Measurements from ENCODE around the gene PCDH9.

Gene PCDH9

DNA sequence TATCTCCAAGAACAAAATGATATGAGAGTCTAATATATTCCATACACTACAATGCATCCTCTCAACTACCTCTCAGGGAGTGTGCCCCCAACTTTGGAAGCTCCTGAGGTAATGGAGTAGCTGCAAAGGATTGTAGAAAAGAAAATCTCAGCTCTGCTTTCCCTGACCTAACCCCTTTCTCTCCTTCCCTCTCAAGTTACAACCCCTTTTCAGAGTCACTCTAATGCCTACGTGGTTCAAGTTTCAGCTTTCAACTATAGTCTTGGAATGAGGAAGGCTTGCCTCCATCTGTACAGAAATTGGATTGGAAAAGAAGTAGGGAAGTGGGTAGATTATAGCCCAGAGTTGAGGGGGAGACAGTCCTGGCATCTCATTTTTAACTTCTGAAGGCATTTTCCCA, 256.0 kb downstream of the PCDH9 start:
- no peak overlapping the region for H3K4me3 ChIP-seq (ENCODE audit: low read depth, low read length)
- TF ChIP-seq, protein P1, sequence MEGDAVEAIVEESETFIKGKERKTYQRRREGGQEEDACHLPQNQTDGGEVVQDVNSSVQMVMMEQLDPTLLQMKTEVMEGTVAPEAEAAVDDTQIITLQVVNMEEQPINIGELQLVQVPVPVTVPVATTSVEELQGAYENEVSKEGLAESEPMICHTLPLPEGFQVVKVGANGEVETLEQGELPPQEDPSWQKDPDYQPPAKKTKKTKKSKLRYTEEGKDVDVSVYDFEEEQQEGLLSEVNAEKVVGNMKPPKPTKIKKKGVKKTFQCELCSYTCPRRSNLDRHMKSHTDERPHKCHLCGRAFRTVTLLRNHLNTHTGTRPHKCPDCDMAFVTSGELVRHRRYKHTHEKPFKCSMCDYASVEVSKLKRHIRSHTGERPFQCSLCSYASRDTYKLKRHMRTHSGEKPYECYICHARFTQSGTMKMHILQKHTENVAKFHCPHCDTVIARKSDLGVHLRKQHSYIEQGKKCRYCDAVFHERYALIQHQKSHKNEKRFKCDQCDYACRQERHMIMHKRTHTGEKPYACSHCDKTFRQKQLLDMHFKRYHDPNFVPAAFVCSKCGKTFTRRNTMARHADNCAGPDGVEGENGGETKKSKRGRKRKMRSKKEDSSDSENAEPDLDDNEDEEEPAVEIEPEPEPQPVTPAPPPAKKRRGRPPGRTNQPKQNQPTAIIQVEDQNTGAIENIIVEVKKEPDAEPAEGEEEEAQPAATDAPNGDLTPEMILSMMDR (IDR thresholded peaks at IDR 0.05; ENCODE audit: borderline replicate concordance, insufficient read depth, low read depth, low read length): no peak

DNA sequence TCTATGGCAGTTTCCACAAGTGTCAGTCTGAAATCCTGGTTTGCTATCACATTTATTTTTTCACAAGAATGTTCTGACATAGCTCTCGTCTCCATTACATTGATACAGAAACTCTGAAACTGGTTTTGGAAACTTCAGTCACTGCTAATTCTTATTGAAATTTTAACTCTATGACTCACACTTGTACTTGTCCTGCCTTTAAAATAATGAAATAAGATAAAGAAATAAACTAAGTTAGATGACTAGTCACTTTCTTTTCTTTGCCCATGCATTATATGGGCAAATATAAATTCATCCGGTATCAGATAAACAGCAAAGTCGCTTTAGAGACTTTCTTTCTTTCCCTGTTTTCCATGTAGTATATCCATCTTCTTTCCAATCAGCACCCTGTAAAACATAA, 257.5 kb downstream of the PCDH9 start:
- no peak overlapping the region for H3K4me3 ChIP-seq (ENCODE audit: low read depth, low read length)
- TF ChIP-seq, protein P1 (IDR thresholded peaks at IDR 0.05; ENCODE audit: borderline replicate concordance, insufficient read depth, low read depth, low read length): no peak

DNA sequence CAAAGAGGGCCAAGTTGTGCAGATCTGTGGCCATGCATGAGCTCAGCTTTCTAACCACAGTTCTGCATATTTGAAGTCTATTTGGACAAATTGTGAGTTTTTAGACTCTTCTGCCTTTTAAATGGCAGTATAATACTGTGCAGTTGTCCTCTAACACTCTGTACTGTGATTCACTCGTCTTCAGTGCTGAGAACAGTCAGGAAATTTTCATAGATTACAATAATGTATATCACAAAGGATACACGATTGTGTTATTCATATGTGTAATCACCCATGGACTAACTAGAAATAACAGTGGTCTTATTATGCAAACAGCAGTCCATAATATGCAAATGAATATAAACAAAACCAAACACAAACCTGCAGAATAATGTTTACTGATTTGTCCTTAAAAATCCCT, 259.1 kb downstream of the PCDH9 start:
- H3K4me3 ChIP-seq (ENCODE audit: low read depth, low read length): no peak overlapping the region
- TF ChIP-seq, protein P1 (IDR thresholded peaks at IDR 0.05; ENCODE audit: borderline replicate concordance, insufficient read depth, low read depth, low read length): no peak

DNA sequence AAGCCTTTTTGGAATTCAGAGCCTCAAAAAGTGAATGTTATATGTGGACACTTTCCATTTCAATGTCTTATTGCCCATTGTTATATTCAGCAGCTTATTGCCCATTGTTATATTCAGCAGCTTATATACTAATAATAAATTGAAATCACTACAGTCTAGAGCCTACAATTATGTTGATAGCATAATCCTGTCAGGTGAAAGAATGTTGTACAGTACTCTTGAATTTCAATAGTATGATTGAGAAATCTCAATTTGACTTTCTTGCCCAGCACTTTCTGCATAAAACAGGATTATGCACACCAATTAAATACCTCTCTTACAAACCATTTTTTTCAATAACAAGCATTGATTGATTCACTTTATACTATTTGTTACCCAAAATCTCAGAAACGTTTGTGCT, 260.8 kb downstream of the PCDH9 start:
- TF ChIP-seq, protein P1 (IDR thresholded peaks at IDR 0.05; ENCODE audit: borderline replicate concordance, insufficient read depth, low read depth, low read length): no peak
- H3K4me3 ChIP-seq (ENCODE audit: low read depth, low read length): no peak overlapping the region

DNA sequence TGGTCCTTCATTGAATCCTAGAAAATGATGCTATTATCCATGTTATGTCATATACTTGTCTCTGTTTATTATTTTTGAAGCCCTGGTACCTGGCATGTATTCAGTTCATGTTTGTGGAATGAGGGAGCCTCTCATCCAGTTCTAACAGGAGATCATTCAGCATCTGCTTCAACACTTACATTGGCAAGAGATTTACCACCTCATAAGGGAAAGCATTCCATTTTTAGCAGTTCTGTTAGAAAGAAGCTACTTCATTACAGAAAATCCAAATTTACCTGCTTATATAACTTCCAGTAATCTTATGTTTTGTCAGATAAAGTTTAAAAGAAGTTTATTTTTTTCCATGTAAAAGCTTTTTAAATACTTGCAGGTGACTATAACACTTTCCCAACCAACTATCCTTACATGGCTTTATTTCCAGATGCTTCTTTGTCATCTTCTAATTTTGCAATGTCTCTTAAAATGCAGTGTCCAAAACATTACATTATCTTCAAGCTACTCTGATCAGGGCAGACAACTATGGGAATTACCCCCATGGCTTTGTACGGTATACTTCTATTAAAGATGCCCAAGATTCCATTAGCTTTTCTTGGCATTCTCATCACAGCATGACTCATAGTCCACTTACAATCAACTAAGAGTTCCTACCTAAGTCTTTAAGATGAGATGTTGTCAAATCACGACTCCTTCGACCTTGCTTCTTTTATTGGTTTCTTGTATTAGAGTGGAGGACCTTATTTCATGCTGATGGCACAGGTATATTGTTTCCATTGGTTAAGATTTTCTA, 262.1 kb downstream of the PCDH9 start:
- TF ChIP-seq, protein P1 (IDR thresholded peaks at IDR 0.05; ENCODE audit: borderline replicate concordance, insufficient read depth, low read depth, low read length): no peak
- H3K4me3 ChIP-seq (ENCODE audit: low read depth, low read length): no peak overlapping the region

DNA sequence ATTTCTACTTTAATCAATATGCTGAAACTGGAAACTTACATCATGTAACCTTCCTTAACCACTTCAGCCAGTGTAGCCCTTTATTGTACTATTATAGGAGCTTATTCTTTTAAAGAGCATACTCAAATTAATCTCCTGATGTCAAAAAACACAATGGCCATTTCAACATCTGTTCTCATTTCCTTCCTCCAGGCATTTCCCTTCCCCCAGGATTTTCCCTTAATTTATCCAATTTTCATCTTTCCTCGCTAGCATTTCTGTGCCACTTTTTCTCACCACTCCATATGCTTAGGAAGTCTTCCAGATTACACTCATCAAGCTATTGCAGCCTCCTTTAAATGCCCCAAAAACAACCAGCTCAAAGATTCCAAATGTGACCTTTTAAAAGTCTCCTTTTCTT, 265.0 kb downstream of the PCDH9 start:
- TF ChIP-seq, protein P1 (IDR thresholded peaks at IDR 0.05; ENCODE audit: borderline replicate concordance, insufficient read depth, low read depth, low read length): no peak
- H3K4me3 ChIP-seq (ENCODE audit: low read depth, low read length): no peak overlapping the region

DNA sequence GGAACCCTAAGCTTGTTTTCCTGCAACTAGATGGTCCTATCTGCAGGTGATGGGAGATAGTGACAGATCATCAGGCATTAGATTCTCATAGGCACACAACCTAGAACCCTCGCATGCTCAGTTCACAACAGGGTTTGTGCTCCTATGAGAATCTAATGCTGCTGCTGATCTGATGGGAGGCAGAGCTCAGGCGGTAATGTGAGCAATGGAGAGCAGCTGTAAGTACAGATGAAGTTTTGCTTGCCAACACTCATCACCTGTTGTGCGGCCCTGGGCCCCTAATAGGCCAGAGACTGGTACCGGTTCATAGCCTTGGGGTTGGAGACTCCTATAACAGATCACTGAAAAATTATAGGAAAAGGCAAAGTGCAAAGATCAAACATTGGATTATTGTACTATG, 267.2 kb downstream of the PCDH9 start:
- TF ChIP-seq, protein P1 (IDR thresholded peaks at IDR 0.05; ENCODE audit: borderline replicate concordance, insufficient read depth, low read depth, low read length): no peak
- H3K4me3 ChIP-seq (ENCODE audit: low read depth, low read length): no peak overlapping the region
